ENCODE data around the gene HOXA7.

HOXA7 gene

GRCh38 chr7:27113991-27114769 lies 42.3 kb downstream of the HOXA7 start:
- no peak for TF ChIP-seq CTCF (IDR thresholded peaks at IDR 0.05; ENCODE audit: insufficient read depth, low read length, poor library complexity, severe bottlenecking)
- no peaks in the 10 kb centered on the region; the same call in 1 of the 2 replicates for H3K27me3 ChIP-seq (replicated peaks; ENCODE audit: control insufficient read depth, insufficient read depth, low read length)
- no peak overlapping the region for H3K4me3 ChIP-seq (replicated peaks; ENCODE audit: low read depth, low read length)
- no peaks in the 10 kb centered on the region for H3K36me3 ChIP-seq (ENCODE audit: control insufficient read depth, insufficient read depth, low read length)
- no peak for DNase-seq (ENCODE audit: extremely low read depth, insufficient read length)

- DNase-seq (ENCODE audit: extremely low read depth, insufficient read length) = no peak
- no peak overlapping the region for H3K4me3 ChIP-seq (replicated peaks; ENCODE audit: low read depth, low read length)
- H3K36me3 ChIP-seq (ENCODE audit: control insufficient read depth, insufficient read depth, low read length) = no peaks in the 10 kb centered on the region
- no peaks in the 10 kb centered on the region; the same call in 1 of the 2 replicates for H3K27me3 ChIP-seq (replicated peaks; ENCODE audit: control insufficient read depth, insufficient read depth, low read length)
- TF ChIP-seq CTCF (IDR thresholded peaks at IDR 0.05; ENCODE audit: insufficient read depth, low read length, poor library complexity, severe bottlenecking) = no peak
These were observed 43.2 kb downstream of the HOXA7 start for GRCh38 chr7:27112955-27113949.

- Histone ChIP-seq H3K4me3 (replicated peaks; ENCODE audit: low read depth, low read length) (no peak overlapping the region), H3K27me3 (replicated peaks; ENCODE audit: control insufficient read depth, insufficient read depth, low read length) (no peaks in the 10 kb centered on the region; the same call in 1 of the 2 replicates), H3K36me3 (ENCODE audit: control insufficient read depth, insufficient read depth, low read length) (no peaks in the 10 kb centered on the region)
- no peak for DNase-seq (ENCODE audit: extremely low read depth, insufficient read length)
- no peak for TF ChIP-seq CTCF (IDR thresholded peaks at IDR 0.05; ENCODE audit: insufficient read depth, low read length, poor library complexity, severe bottlenecking)
These were observed 44.1 kb downstream of the HOXA7 start for GRCh38 chr7:27112361-27112760.

- Histone ChIP-seq H3K4me3 (replicated peaks; ENCODE audit: low read depth, low read length) (no peak overlapping the region), H3K27me3 (replicated peaks; ENCODE audit: control insufficient read depth, insufficient read depth, low read length) (no peaks in the 10 kb centered on the region; the same call in 1 of the 2 replicates), H3K36me3 (ENCODE audit: control insufficient read depth, insufficient read depth, low read length) (no peaks in the 10 kb centered on the region)
These were observed 44.7 kb downstream of the HOXA7 start for GRCh38 chr7:27111751-27112277.

More at GRCh38 chr7:27111751-27112277, 44.7 kb downstream of the HOXA7 start:
- no peak for TF ChIP-seq CTCF (IDR thresholded peaks at IDR 0.05; ENCODE audit: insufficient read depth, low read length, poor library complexity, severe bottlenecking)
- DNase-seq (ENCODE audit: extremely low read depth, insufficient read length) = no peak
